Measurements from ENCODE around the gene SMCHD1.
A peak's percentile ranks its signal among the peaks of the same experiment; 100 is the strongest.
"Not testable (repeated sequence)": the region's sequence is repeated elsewhere in the genome, so short reads cannot be mapped to it uniquely, and the experiment has no call there.

The SMCHD1 gene

DNA sequence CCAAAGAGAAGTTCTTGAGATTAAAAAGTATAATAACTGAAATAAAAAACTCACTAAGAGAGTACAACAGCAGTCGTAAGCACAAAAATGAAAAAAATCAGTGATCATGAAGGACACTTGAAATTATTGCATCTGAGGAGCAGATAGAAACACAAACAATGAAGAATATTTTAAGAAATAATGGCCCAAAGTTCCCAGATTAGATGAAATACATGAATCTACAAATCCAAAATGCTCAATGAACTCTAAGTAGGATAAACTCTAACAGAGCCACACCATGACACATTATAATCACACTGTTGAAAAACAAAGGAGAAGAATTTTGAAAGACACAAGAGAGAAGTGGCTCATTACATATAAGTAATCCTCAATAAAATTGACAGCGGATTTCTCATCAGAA is 159.4 kb downstream of the SMCHD1 start:
- DNase-seq (no peak), ATAC-seq (no peak)

DNA sequence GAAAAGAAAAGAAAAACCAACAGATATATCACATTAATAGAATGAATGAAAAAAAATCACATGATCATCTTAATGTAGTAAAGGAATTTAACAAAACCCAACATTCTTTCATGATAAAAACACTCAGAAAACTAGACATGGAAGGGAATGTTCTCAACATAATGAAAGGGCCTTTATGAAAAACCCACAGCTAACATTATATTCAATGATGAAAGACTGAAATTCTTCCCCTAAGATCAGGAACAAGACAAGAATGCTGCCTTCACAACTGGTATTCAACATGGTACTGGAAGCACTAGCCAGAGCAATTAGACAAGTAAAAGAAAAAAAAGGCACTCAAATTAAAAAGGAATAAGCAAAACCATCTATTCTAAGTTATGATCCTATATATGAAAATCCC is 162.8 kb downstream of the SMCHD1 start:
- DNase-seq (no peak), ATAC-seq (no peak)

DNA sequence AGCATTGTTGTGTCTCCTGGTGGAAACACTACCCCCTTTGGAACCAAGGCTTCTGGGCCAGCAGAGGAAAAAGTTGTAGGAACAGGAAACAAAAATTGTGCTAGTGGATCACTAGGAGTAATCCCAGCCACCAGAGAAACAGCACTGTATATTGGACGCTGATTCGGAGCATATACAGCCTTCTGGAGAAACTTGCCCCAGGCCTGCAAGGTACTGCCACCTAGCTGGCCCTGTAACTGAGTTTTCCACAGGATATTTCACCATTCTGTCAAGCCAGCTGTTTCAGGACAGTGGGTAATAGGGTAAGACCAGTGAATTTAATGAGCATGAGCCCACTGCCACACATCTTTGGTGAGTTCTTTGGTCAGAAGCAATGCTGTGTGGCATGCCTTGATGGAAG is 166.2 kb downstream of the SMCHD1 start:
- no peak for ATAC-seq
- no peak for DNase-seq

DNA sequence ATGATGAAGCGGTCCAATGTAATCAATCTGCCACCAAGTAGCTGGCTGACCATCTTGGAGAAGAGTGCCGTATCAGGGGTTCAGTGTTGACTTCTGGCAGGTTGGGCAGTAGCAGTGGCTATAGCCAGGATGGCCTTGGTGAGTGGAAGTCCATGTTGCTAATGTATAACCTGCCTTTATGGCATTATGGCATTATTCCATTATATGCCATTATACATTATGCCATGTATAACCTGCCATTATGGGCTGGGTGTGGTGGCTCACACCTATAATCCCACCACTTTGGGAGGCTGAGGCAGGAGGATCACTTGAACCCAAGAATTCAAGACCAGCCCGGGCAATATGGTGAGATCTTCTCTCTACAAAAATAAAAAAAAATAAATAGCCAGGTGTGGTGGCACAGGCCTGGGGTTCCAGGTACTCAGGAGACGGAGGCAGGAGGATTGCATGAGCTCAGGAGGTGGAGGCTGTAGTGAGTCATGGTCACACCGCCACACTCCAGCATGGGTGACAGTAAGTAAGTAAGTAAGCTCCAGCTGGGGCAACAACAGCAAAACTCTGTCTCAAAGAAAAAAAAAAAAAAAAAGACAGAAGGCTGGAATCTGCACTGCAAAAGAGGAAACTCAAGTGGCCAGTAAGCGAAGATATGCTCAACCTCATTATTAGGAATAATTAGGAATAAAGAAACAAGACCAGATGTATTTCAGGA is 166.8 kb downstream of the SMCHD1 start:
- no peak for ATAC-seq
- no peak for DNase-seq

DNA sequence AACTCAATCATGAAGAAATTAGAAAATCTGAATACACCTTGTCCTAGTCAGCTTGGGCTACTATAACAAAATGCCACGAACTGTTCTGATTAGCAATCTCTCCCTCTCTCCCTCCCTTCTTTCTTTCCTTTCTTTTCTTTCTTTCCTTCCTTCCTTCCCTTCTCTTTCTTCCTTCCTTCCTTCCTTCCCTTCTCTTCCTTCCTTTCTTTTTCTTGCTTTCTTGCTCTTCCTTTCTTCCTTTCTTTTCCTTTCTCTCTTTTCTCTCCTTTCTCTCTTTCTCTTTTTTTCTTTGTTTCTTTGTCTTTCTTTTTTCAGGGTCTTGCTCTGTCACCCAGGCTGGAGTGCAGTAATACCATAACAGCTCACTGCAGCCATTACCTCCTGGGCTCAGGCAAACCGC is 167.7 kb downstream of the SMCHD1 start:
- ATAC-seq (no peak), DNase-seq (no peak)

DNA sequence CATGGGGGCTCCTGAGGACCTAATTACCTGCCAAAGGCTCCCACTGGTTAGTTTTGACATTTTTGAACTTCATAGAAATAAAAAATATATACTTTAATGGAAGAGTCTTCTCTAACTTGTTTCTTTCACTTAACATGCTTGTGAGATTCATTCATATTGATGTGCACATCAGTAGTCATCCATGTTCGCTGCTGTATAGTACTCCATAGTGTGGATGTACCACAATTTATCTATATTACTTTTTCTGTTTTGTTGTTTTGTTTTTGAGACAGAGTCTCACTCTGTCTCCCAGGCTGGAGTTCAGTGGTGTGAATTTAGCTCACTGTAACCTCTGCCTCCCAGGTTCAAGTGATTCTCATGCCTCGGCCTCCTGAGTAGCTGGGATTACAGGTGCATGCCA is 168.4 kb downstream of the SMCHD1 start:
- no peak for ATAC-seq
- DNase-seq = no peak

DNA sequence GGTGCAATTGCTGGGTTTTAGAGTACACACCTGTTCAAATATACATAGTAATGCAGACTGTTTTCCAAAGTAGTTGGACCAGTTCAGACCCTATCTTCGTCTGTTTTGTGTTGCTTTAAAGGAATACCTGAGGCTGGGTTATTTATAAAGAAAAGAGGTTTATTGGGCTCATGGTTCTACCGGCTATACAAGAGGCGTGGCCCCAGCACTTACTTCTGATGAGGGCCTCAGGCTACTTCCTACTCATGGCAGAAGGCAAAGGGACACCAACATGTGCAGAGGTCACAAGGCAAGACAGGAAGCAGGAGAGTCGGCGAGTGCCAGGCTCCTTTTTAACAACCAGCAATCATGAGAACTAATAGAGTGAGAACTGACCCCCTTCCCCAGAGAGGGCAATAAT is 169.3 kb downstream of the SMCHD1 start:
- DNase-seq (no peak), ATAC-seq (no peak)

DNA sequence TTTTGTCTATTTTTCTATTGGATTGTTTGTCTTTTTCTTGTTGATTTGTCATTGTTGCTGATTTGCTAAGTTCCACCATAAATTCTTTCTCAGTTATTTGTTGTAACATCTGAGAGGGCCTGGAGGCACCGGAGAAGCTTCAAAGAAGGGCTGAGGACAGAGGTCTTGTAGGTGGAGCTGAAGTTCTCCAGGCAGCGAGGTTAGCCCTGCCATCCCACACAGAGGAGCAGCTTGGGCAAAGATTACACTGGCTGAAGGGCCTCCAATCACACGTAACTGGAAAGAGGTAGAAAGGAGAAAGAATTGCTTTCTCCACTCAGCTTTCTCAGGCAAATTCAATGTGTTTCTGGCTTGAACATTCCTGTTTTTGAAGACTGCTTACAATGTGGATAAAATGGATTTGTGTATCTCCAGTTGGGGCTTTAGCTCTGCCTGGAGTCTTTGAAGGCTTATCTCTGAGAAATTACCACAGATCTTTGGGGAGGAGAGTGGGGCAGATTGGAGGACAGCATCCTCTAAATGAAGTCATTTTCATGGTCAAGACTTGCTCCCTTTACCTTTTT is 170.2 kb downstream of the SMCHD1 start:
- DNase-seq = no peak
- ATAC-seq = no peak

DNA sequence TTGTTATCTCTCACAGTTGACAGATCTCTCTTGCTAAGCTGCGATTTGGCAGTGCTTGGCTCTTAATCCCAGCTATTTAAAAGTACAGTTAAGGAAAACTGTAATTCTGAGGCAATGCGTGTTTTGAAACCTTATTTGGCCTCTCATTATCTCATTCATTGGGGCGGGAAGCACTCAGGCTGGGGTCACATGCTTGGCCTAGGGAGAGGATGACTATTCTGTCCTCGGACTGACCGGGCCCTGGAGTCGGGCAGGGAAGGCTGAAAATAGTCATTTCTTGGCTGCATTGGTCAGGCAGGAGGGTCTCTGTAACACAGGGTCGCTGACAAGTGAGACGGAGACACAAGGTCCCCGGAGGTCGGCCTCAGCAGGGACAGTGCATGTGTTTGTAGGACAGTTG is 171.1 kb downstream of the SMCHD1 start:
- ATAC-seq = no peak
- no peak for DNase-seq

DNA sequence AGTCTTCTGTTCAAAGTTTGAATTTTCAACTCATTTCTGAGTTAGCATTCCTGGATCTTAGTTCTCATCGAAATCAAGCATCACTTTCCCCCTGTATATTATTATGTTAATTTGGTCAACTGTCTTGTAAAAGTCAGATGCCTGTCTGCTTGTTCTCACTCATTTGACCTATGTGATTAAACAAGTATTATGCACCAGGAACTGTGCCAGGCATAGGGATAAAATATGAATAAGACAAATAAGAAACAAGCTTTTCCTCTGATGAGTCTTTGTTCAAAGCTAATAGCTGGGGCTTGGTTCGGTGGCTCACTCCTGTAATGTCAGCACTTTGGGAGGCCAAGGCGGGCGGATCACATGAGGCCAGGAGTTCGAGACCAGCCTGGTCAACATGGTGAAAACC is 171.5 kb downstream of the SMCHD1 start:
- DNase-seq (no peak), ATAC-seq (no peak)

DNA sequence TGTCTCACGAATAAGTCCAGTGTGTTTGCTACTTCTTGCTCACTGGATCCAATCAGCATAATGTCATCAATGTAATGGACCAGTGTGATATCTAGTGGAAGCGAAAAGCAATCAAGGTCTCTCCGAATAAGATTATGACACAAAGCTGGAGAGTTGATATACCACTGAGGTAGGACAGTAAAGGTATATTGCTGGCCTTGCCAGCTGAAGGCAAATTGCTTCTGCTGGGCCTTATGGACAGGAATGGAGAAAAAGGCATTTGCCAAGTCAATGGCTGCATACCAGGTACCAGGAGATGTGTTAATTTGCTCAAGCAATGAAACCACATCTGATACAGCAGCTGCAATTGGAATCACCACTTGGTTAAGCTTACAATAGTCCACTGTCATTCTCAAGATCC is 180.6 kb downstream of the SMCHD1 start:
- ATAC-seq, DNase-seq: not testable (repeated sequence)

DNA sequence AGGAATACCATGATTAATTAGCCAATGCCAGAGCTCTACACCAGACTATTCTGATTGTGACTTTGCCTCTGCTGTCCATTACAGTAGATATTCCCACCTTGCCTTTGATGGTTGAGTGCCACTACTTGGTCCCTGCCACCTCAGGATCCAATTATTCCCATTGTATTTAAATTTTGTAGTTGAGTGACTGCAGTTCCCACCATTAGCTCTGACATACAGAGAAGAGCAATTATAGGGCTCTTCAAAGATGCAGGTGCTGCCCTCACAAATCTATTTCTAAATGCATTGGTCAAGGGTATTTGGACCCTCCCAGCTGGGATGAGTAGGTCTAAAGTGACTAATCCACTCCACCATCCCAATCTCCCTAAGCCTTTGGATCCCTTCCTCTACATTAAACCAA is 181.8 kb downstream of the SMCHD1 start:
- not testable (repeated sequence) for DNase-seq, ATAC-seq

DNA sequence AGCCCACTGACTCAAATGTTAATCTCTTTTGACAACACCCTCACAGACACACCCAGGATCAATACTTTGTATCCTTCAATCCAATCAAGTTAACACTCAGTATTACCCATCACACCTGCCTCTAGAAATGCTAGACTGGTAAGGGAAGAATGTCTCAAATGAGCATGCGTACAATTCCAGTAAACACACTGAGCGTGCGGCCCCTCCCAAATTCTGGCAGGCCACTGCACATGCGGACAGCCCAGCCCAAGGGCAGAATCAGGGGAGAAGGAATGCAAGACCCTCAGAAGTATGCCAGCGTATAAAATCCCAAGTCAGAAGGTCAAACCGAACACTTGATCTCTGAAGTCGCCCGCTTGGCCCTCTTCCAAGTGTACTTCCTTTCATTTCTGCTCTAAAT is 183.7 kb downstream of the SMCHD1 start:
- ATAC-seq (no peak), DNase-seq (no peak)

DNA sequence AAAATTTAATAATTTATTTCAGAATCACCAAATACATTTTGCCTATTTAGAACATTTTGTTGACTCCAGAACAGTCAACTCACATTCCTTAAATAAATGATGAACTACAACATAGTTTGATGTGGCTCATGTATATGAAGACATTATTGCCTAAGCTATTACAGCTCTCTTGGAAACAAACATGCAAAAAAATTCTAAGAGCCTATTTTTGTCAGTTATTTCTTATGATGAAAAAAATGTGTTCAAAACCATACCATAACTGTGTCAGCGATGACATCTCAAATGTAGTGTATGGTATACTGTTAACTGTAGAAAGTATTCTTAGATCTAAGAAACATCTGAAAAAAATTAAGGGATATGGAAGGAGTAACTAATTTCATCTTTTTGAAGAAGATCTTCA is 185.0 kb downstream of the SMCHD1 start:
- ATAC-seq = no peak
- DNase-seq = no peak

DNA sequence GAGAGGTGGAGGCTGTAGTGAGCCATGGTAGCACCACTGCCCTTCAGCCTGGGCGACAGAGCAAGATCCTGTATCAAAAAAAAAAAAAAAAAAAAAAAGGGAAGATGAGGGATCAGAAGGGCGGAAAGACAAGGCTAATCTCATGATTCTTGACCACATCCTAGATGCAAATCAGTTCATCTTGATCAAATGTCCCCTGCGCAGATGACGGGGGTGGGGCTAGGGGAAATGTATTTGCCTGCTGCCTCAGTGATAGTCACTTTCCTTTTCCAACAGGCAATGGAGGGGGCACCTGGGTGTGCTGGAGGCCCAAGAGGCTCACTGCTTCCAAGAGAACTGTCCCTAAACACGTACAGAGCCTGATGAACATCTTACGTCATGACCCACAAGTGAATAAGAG is 187.6 kb downstream of the SMCHD1 start:
- no peak for ATAC-seq
- no peak for DNase-seq

DNA sequence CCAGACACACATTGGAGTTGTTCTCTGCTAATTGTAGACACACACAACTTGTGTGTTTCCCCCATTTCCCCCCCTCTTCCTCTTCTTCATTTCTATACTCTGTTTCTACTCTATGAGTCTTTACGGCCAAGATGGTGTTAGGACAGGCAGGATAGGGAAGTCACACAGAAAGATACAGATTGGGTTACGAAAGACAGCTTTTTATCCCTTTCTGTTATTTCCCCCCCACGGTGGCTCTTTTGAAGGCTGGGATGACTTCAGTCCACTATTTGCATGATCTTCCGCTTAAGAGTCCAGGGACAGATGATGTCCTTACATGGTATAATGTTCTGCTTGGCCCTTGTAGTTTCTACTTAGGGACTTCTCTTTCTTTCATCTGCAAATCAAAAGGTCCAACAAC is 189.6 kb downstream of the SMCHD1 start:
- ATAC-seq (no peak), DNase-seq (no peak)

DNA sequence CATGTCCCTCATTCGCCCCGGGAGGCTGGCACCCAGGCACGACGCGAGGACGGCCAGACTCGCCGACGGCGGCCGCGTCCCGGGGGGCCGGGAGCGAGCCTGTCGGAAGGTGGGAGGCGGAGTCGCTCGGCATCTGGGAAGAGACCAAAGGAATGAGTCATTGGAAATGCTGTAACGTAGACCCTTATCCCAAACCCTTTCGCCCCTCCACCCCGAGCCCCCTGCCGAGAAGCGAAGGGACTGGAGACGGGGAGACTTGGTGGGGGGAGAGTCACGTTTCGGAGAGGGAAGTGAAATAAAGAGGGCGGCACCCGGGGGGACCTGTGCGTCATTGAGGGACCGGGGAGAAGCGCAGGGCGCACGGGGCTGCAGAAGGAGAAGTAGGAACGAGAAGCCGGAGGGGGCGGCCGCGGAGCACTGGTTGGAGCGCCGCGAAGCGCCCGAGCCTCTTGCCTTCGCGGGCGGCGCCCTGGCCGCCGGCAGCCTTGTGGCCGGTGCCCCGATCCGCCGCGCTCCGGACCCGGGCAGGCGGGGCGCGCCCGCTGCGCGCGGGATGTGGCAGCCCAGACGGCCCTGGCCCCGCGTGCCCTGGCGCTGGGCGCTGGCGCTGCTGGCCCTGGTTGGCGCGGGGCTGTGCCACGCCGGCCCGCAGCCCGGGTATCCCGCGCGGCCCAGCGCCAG is 191.2 kb downstream of the SMCHD1 start, which contains the start of gene EMILIN2:
TSS of gene EMILIN2 (plus strand) at position 371 of the 681 bp plus-strand sequence. CDS start at position 554, 183 bp downstream.
- peak; percentile 62 for DNase-seq
- ATAC-seq = peak; percentile 45

DNA sequence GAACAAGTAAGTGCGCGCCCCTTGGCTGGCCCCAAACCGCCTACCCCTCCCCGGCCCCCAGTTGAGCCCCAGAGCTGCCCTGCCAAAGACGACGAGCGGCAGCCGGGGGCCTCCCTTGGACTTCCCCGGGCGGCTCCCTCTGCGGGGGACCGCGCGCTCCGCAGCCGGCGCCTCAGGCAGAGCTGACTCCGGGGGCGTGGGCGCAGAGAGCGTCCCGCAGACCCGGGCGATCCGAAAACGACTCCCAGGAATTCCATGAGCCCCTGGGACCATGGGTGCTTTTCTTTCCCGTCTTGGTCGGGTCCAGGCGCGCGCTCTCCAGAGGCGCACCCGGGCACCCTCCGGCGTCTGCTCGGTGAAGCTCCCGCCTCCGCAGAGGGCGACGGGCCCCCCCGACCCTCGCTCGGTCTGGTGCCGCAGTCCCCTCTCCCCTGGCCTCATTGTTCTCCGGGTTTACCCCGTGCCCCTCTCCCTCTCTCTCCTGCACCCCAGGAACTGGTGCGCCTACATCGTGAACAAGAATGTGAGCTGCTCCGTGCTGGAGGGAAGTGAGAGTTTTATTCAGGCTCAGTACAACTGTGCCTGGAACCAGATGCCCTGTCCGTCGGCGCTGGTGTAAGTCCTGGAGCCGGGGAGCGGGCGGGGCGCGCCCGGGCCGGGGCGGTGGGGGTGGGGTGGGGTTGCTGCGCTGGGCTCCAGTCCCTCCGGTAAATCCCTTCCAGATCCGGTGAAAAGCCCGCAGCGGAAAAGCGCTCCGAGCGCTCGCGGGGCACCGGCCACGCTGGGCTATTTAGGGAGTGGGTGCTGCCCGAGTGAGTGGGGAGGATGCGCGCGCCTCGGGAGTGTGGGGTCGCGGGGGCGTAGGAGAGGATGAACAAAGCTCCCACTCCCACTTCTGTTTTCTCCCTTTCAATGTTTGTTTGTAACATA is 192.1 kb downstream of the SMCHD1 start:
- ATAC-seq (peak; percentile 66), DNase-seq (peak; percentile 57)

DNA sequence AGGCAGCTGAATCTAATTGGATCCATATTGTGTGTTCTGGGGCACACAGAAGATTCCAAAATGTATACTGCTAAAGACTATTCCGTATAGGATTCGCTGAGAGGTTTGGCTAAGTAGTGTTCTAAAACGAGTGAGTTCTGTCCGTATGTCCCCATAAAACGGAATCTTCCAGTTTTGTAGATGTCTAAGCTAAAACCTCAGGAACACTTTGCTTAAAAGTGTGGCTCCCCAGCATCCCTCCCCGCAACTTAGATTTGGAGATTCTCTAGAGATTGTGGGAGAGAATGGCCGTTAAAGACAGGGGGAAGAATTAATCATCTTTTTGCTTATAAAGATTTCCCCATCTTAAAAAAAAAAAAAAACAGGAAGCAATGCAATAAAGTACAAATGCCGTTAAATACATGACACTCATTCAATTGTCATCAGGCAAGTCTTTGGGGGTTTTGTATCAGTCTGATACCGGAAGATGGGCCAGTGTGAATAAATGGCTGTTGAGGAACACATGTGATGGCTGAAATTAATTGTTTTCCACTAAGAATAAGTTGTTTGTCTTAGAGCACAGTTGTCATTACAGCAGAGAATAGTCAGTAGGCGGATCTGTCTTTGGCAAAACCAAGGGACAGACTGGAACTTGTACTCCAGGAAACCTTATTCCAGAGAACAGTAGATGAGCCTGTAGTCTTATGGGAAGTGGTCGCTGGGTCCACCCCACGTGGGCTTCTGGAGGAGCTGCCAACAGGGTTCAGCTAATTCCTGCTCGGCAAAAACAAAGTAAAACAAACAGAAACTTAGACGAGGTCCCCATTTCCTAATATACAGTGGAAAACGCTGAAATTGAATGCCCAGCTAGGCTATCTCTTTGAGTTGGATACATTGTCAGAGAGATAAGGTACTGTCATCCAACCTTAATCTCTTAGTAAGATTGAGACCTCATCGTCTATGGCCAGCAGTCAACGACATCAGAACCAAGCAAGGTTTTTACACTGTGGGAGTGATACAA is 193.0 kb downstream of the SMCHD1 start:
- ATAC-seq (no peak), DNase-seq (no peak)

DNA sequence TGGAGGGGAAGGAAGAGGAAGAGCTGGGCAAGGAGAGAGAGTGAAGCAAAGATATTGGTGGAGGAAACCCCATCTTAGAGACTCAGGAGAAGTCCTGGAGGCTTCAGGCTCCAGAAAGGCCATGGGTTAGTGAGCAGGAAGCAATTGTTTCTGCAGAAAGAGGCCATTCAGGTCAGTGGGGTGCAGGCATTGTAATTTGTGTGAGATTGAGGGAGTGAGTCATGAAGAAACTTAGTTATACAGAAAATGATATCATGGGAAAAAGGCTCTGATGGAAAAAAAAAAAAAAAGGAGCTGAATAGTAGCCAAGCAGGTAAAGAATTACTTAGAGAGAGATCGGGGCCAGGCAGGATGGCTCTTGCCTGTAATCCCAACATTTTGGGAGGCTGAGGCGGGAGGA is 195.3 kb downstream of the SMCHD1 start:
- peak; percentile 7 for ATAC-seq
- no peak for DNase-seq

DNA sequence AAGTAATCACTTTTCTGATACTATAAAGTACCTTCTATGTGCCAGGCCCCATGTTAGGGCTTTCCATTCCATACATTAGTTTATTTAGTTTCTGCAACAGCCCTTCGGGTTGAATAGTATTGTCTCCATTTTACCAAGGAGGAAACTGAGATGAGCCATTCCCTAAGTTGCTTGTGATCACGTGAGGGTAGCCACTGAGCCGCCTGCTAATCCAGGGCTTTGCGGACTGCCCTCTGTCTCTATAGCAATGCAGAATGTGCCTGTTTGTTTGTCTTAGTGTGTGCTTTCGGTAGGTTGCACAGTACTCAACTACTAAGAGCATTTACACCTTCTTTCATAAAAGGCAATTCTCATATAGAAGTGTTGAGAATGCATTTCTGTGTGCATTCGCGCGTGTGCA is 196.2 kb downstream of the SMCHD1 start:
- DNase-seq (no peak), ATAC-seq (no peak)
